Peyer's patch (tissue), 4 donors: ENCODE data around the gene SLC39A9.

Experiments
- POLR2A ChIP-seq, 2 donors: fragments of 450-650 bp; IDR thresholded peaks; one replicate each; pipeline ENCODE4 v1.5.1; 2017; ENCODE audit warnings: antibody characterized with exemption in 2 of 2, mild to moderate bottlenecking in 2 of 2, moderate library complexity in 2 of 2
- TF ChIP-seq, protein P1 (sequence below), 6 experiments: fragments of 450-650 bp in 4 of 6; fragments of 200-600 bp in 2 of 6; sonication (generic) in 1 of 6; IDR thresholded peaks; one replicate each; pipeline ENCODE4 v1.5.1; 2017 to 2019; ENCODE audit warnings: antibody characterized with exemption in 6 of 6, mild to moderate bottlenecking in 3 of 6, moderate library complexity in 1 of 6

DNA sequence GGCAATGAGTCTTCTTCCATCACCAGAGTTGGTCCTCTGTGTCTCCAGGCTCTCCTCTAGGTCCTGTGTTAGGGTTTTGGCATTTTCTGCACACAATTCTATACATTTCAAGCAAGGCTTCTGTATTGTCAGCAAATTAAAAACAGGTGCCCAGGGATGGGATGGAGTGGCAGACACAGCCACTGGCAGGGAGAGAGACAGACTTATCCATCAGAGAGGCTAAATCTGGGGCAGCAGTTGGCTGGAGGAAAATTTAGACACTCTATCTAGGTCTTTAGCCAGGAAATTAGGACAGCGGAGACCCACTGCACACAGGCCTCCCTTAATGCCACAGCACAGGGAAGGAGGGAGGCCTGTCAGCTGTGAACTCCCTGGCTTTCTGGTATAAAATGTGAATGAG, 106.3 kb downstream of the SLC39A9 start:
- TF ChIP-seq, protein P1, sequence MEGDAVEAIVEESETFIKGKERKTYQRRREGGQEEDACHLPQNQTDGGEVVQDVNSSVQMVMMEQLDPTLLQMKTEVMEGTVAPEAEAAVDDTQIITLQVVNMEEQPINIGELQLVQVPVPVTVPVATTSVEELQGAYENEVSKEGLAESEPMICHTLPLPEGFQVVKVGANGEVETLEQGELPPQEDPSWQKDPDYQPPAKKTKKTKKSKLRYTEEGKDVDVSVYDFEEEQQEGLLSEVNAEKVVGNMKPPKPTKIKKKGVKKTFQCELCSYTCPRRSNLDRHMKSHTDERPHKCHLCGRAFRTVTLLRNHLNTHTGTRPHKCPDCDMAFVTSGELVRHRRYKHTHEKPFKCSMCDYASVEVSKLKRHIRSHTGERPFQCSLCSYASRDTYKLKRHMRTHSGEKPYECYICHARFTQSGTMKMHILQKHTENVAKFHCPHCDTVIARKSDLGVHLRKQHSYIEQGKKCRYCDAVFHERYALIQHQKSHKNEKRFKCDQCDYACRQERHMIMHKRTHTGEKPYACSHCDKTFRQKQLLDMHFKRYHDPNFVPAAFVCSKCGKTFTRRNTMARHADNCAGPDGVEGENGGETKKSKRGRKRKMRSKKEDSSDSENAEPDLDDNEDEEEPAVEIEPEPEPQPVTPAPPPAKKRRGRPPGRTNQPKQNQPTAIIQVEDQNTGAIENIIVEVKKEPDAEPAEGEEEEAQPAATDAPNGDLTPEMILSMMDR (IDR thresholded peaks at IDR 0.05) = no peak
- no peak for TF ChIP-seq POLR2A (IDR thresholded peaks at IDR 0.05)
